ENCODE measurements around the gene SLC41A3.
"Not testable (repeated sequence)": the region's sequence is repeated elsewhere in the genome, so short reads cannot be mapped to it uniquely, and the experiment has no call there.

Gene SLC41A3

GRCh38 chr3:125984951-125985350 lies 99.0 kb downstream of the SLC41A3 start:
- not testable (repeated sequence) for DNase-seq

- DNase-seq: not testable (repeated sequence)
Measured at GRCh38 chr3:125977104-125977503, 106.8 kb downstream of the SLC41A3 start.

- not testable (repeated sequence) for DNase-seq
Measured at GRCh38 chr3:125976003-125976390, 107.9 kb downstream of the SLC41A3 start.

GRCh38 chr3:125975245-125976002 lies 108.5 kb downstream of the SLC41A3 start:
- not testable (repeated sequence) for DNase-seq

- peak; percentile 47 for DNase-seq
Measured at GRCh38 chr3:125971997-125972944, 111.7 kb downstream of the SLC41A3 start.

GRCh38 chr3:125968701-125969592 lies 115.0 kb downstream of the SLC41A3 start, which contains the start of gene ROPN1B:
TSS of gene ROPN1B (plus strand) at chr3:125969178. CDS start at chr3:125972055, 2,877 bp downstream.
- DNase-seq: not testable (repeated sequence)

- DNase-seq: not testable (repeated sequence)
Measured at GRCh38 chr3:125968121-125968520, 115.8 kb downstream of the SLC41A3 start.

- DNase-seq: no peak
Measured at GRCh38 chr3:125967156-125967555, 116.8 kb downstream of the SLC41A3 start.

- DNase-seq: no peak
Measured at GRCh38 chr3:125965505-125965904, 118.4 kb downstream of the SLC41A3 start.

- DNase-seq: not testable (repeated sequence)
Measured at GRCh38 chr3:125963834-125964233, 120.1 kb downstream of the SLC41A3 start.

- DNase-seq: no peak
Measured at GRCh38 chr3:125961289-125961589, 122.7 kb downstream of the SLC41A3 start.

- DNase-seq: no peak
Measured at GRCh38 chr3:125960456-125961288, 123.3 kb downstream of the SLC41A3 start.

- DNase-seq: no peak
Measured at GRCh38 chr3:125960066-125960424, 123.9 kb downstream of the SLC41A3 start.

- no peak for DNase-seq
Measured at GRCh38 chr3:125959317-125960065, 124.4 kb downstream of the SLC41A3 start.

GRCh38 chr3:125958511-125959316 lies 125.2 kb downstream of the SLC41A3 start:
- no peak for DNase-seq

GRCh38 chr3:125957674-125958510 lies 126.0 kb downstream of the SLC41A3 start:
- no peak for DNase-seq

GRCh38 chr3:125957020-125957419 lies 126.9 kb downstream of the SLC41A3 start:
- not testable (repeated sequence) for DNase-seq

Data from activated CD4-positive, alpha-beta T cell treated with anti-CD3 and anti-CD28 coated beads, Interleukin-2, amount 50 U/mL, for 16 hours (primary cell).